HTERT RPE-1 (cell line): Measurements from ENCODE around the gene SH3PXD2B.
"Not testable (repeated sequence)": the region's sequence is repeated elsewhere in the genome, so short reads cannot be mapped to it uniquely, and the experiment has no call there.

Experiments
- in situ Hi-C: fragments of 300-500 bp; cut with MboI; formaldehyde crosslinking; loops from 4 replicates; pipeline ENCODE4 v1.14.3; 2020; ENCODE audit warnings: low sequenced_read_pairs

Gene SH3PXD2B

GRCh38 chr5:172377856-172378255, 76.5 kb downstream of the SH3PXD2B start:
- in situ Hi-C loops, result no loop called here

GRCh38 chr5:172377438-172377837, 76.9 kb downstream of the SH3PXD2B start:
- in situ Hi-C loops, result no loop called here

GRCh38 chr5:172374783-172375182, 79.5 kb downstream of the SH3PXD2B start:
- in situ Hi-C loops, result no loop called here

GRCh38 chr5:172373680-172374079, 80.6 kb downstream of the SH3PXD2B start:
- in situ Hi-C loops, result no loop called here

- in situ Hi-C loops, result no loop called here
Observed at GRCh38 chr5:172371684-172372083, 82.6 kb downstream of the SH3PXD2B start.

GRCh38 chr5:172370648-172371545, 83.4 kb downstream of the SH3PXD2B start:
- in situ Hi-C loops, result no loop called here

- in situ Hi-C loops, result no loop called here
Observed at GRCh38 chr5:172370237-172370640, 84.1 kb downstream of the SH3PXD2B start.

- in situ Hi-C loops, result not testable (repeated sequence)
Observed at GRCh38 chr5:172368699-172369098, 85.6 kb downstream of the SH3PXD2B start.

GRCh38 chr5:172365948-172366608, 88.2 kb downstream of the SH3PXD2B start:
- in situ Hi-C loops, result no loop called here

- in situ Hi-C loops, result no loop called here
Observed at GRCh38 chr5:172364773-172365172, 89.6 kb downstream of the SH3PXD2B start.

- in situ Hi-C loops, result no loop called here
Observed at GRCh38 chr5:172362755-172363154, 91.6 kb downstream of the SH3PXD2B start.

- in situ Hi-C loops, result no loop called here
Observed at GRCh38 chr5:172361566-172362238, 92.6 kb downstream of the SH3PXD2B start.

GRCh38 chr5:172358345-172358744, 96.0 kb downstream of the SH3PXD2B start:
- in situ Hi-C loops, result no loop called here

GRCh38 chr5:172356527-172356926, 97.8 kb downstream of the SH3PXD2B start:
- in situ Hi-C loops, result no loop called here

- in situ Hi-C loops, result no loop called here
Observed at GRCh38 chr5:172356047-172356446, 98.3 kb downstream of the SH3PXD2B start.

- in situ Hi-C loops, result no loop called here
Observed at GRCh38 chr5:172353846-172354245, 100.5 kb downstream of the SH3PXD2B start.

GRCh38 chr5:172353271-172353812, 101.0 kb downstream of the SH3PXD2B start:
- in situ Hi-C loops, result no loop called here

- in situ Hi-C loops, result not testable (repeated sequence)
Observed at GRCh38 chr5:172352526-172352925, 101.8 kb downstream of the SH3PXD2B start.

GRCh38 chr5:172351240-172351778, 103.0 kb downstream of the SH3PXD2B start:
- in situ Hi-C loops, result no loop called here

GRCh38 chr5:172350212-172351181, 103.8 kb downstream of the SH3PXD2B start:
- in situ Hi-C loops, result no loop called here
